CD14-positive monocyte (primary cell): Measurements from ENCODE around the gene NRXN3. TPM values are rescaled to one million over a fixed set of nuclear protein-coding genes. Genes with fewer than 3 reads are reported as not detected.

Experiments
- DNase-seq, 3 donors: peaks; one replicate each; pipeline ENCODE4 v3.0.0-alpha.2; 2011 to 2022
- H2AFZ ChIP-seq: 2 replicates; pipeline ENCODE4 v1.6.0; 2012; ENCODE audit warnings: mild to moderate bottlenecking, low read depth, low read length, inconsistent platforms; ENCODE audit not compliant: insufficient read depth, poor library complexity, severe bottlenecking
- H3K27ac ChIP-seq, 2 donors: 1 replicate in 1 of 2; 2 replicates in 1 of 2; pipeline ENCODE4 v1.5.1; 2012 to 2013; ENCODE audit warnings: low read length in 2 of 2, control low read depth in 1 of 2, inconsistent platforms in 1 of 2, low read depth in 1 of 2, mild to moderate bottlenecking in 1 of 2
- H3K27me3 ChIP-seq, 2 donors: one replicate each; pipeline versions ENCODE4 v1.6.0 to v1.6.1; 2011 to 2013; ENCODE audit warnings: low read length in 2 of 2; ENCODE audit not compliant: control insufficient read depth in 2 of 2, insufficient read depth in 2 of 2
- H3K36me3 ChIP-seq, 2 donors: replicated peaks in 1 of 2; 1 replicate in 1 of 2; 2 replicates in 1 of 2; pipeline versions ENCODE4 v1.5.1 to v1.6.1; 2012 to 2013; ENCODE audit warnings: low read length in 2 of 2, control low read depth in 1 of 2, inconsistent platforms in 1 of 2, mild to moderate bottlenecking in 1 of 2; ENCODE audit not compliant: insufficient read depth in 2 of 2, control insufficient read depth in 1 of 2
- H3K4me1 ChIP-seq, 2 donors: 1 replicate in 1 of 2; 2 replicates in 1 of 2; pipeline versions ENCODE4 v1.5.1 to v1.6.1; 2012 to 2013; ENCODE audit warnings: low read length in 2 of 2, control low read depth in 1 of 2, inconsistent platforms in 1 of 2, mild to moderate bottlenecking in 1 of 2, moderate library complexity in 1 of 2; ENCODE audit not compliant: insufficient read depth in 2 of 2, control insufficient read depth in 1 of 2
- H3K4me2 ChIP-seq: replicated peaks from 2 replicates; pipeline ENCODE3; 2012; ENCODE audit warnings: low read length, moderate library complexity, mild to moderate bottlenecking; ENCODE audit not compliant: poor library complexity, severe bottlenecking; ENCODE audit errors: extremely low read depth
- H3K4me3 ChIP-seq, 3 experiments: fragments of 200-600 bp in 1 of 3; sonication (generic) in 1 of 3; replicated peaks in 1 of 3; 1 replicate in 2 of 3; 2 replicates in 1 of 3; pipeline ENCODE4 v1.5.1; 2011 to 2013; ENCODE audit warnings: low read length in 3 of 3, mild to moderate bottlenecking in 3 of 3, control low read depth in 2 of 3, low read depth in 2 of 3, inconsistent platforms in 1 of 3, moderate library complexity in 1 of 3
- H3K79me2 ChIP-seq: 2 replicates; pipeline ENCODE4 v1.6.0; 2012; ENCODE audit warnings: mild to moderate bottlenecking, control low read depth, inconsistent platforms, low read length, moderate library complexity; ENCODE audit not compliant: insufficient read depth
- H3K9ac ChIP-seq: 2 replicates; pipeline ENCODE4 v1.6.0; 2017; ENCODE audit warnings: low read length, mild to moderate bottlenecking; ENCODE audit not compliant: insufficient read depth, poor library complexity, severe bottlenecking
- H3K9me3 ChIP-seq, 2 donors: replicated peaks in 1 of 2; 1 replicate in 1 of 2; 2 replicates in 1 of 2; pipeline versions ENCODE4 v1.5.1 to v1.6.1; 2012 to 2013; ENCODE audit warnings: low read length in 2 of 2, control low read depth in 1 of 2; ENCODE audit not compliant: control insufficient read depth in 1 of 2, insufficient read depth in 1 of 2
- H4K20me1 ChIP-seq: 2 replicates; pipeline ENCODE4 v1.6.0; 2012; ENCODE audit warnings: mild to moderate bottlenecking, low read length, control low read depth, moderate library complexity; ENCODE audit not compliant: insufficient read depth
- H3K27ac Mint-ChIP-seq, 7 donors: one replicate each; pipeline ENCODE4 v1.8.0; 2020; ENCODE audit warnings: mild to moderate bottlenecking in 7 of 7, mixed read lengths in 7 of 7, moderate library complexity in 6 of 7, inconsistent platforms in 2 of 7
- H3K27me3 Mint-ChIP-seq, 3 donors: one replicate each; pipeline ENCODE4 v1.8.0; 2021 to 2022; ENCODE audit warnings: low read depth in 3 of 3, mild to moderate bottlenecking in 3 of 3, mixed read lengths in 3 of 3, moderate library complexity in 3 of 3, inconsistent platforms in 1 of 3
- H3K36me3 Mint-ChIP-seq, 2 donors: one replicate each; pipeline ENCODE4 v1.8.0; 2020; ENCODE audit warnings: mixed read lengths in 2 of 2, inconsistent platforms in 1 of 2, mild to moderate bottlenecking in 1 of 2
- H3K4me1 Mint-ChIP-seq: one replicate; pipeline ENCODE4 v1.8.0; 2020; ENCODE audit warnings: mild to moderate bottlenecking, mixed read lengths
- H3K4me3 Mint-ChIP-seq, 2 donors: one replicate each; pipeline ENCODE4 v1.8.0; 2020; ENCODE audit warnings: mild to moderate bottlenecking in 2 of 2, mixed read lengths in 2 of 2, moderate library complexity in 1 of 2
- H3K9me3 Mint-ChIP-seq, 7 donors: one replicate each; pipeline ENCODE4 v1.8.0; 2020 to 2022; ENCODE audit warnings: mixed read lengths in 7 of 7, mild to moderate bottlenecking in 6 of 7, moderate library complexity in 6 of 7, inconsistent platforms in 2 of 7
- CTCF ChIP-seq: fragments of 200-600 bp; IDR thresholded peaks from one replicate; pipeline ENCODE4 v1.8.0; 2022; ENCODE audit warnings: antibody characterized with exemption, mild to moderate bottlenecking
- WGBS: methylation state at CpG from one replicate; pipeline ENCODE4 v1.1.5; 2013; ENCODE audit warnings: missing lambda C conversion rate; ENCODE audit not compliant: insufficient coverage; 5-methylcytosine and 5-hydroxymethylcytosine counted together
- intact Hi-C, 2 donors: fragments of 100-400 bp; cut with micrococcal nuclease; formaldehyde crosslinking; loops; one replicate each; pipeline versions ENCODE4 v1.15.0 to v1.15.1; 2023
- polyA plus RNA-seq, 3 donors: library from polyadenylated mRNA; depleted of rRNA in 1 of 3; unstranded in 2 of 3; stranded (reverse) in 1 of 3; fragments of 300-500 nt in 2 of 3; fragments of >200 nt in 1 of 3; fragmentation: Illumina TruSeq in 2 of 3; gene quantifications; 1 replicate in 2 of 3; 2 replicates in 1 of 3; pipeline ENCODE4 v1.2.3, GENCODE V29; 2012 to 2021

NRXN3 gene
- polyA plus RNA-seq, 3 donors: not detected

GRCh38 chr14:79179985-79180384 is 1009.8 kb downstream of the NRXN3 start:
- no peaks in the 10 kb centered on the region for H3K36me3 ChIP-seq
- Mint-ChIP-seq H3K27ac (no peak overlapping the region), H3K4me3 (no peak overlapping the region), H3K9me3 (no peaks in the 10 kb centered on the region), H3K36me3 (no peaks in the 10 kb centered on the region), H3K4me1 (no peaks in the 10 kb centered on the region), H3K27me3 (peaks cover 0 to 3% (median 0%) of the 10 kb centered on the region in 3 donors)
- H2AFZ ChIP-seq: no peak overlapping the region
- WGBS: no CpG with 5 or more reads among the region's 4 CpGs
- H3K9me3 ChIP-seq: no peaks in the 10 kb centered on the region
- H3K4me3 ChIP-seq: no peak overlapping the region
- H3K27ac ChIP-seq: no peak overlapping the region
- no peak for DNase-seq
- TF ChIP-seq CTCF: no peak
- intact Hi-C loops: no loop called here
- H3K9ac ChIP-seq: no peak overlapping the region
- no peaks in the 10 kb centered on the region for H4K20me1 ChIP-seq
- H3K79me2 ChIP-seq: no peaks in the 10 kb centered on the region
- no peak overlapping the region for H3K4me2 ChIP-seq
- H3K4me1 ChIP-seq: no peaks in the 10 kb centered on the region
- no peaks in the 10 kb centered on the region for H3K27me3 ChIP-seq

DNA sequence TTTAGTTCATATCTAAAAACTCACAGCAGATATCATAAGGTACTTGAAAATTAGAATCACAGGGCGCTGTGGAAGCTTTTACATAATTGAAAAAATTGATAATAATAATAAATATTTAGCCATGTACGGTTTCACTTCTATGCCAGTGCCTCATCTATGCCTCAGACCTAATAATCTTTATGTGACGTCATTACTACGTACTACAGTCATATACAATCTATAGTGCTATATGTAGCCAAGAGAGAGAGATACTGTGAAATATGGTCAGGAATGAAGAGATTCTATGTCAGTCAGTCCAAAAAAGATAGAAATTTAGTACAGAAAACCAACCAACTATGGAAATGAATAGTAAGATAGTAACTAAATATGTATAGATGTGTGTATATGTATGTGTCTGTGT is 1010.5 kb downstream of the NRXN3 start:
- no peaks in the 10 kb centered on the region for H3K36me3 Mint-ChIP-seq
- TF ChIP-seq CTCF: no peak
- H3K36me3 ChIP-seq: no peaks in the 10 kb centered on the region

More for the DNA sequence above, 1010.5 kb downstream of the NRXN3 start:
- Mint-ChIP-seq H3K9me3 (no peaks in the 10 kb centered on the region), H3K27me3 (peaks cover 0 to 3% (median 0%) of the 10 kb centered on the region in 3 donors), H3K4me3 (no peak overlapping the region), H3K27ac (no peak overlapping the region), H3K4me1 (no peaks in the 10 kb centered on the region)
- H3K27ac ChIP-seq: no peak overlapping the region
- H4K20me1 ChIP-seq: no peaks in the 10 kb centered on the region
- no peaks in the 10 kb centered on the region for H3K27me3 ChIP-seq
- no peak overlapping the region for H3K4me3 ChIP-seq
- intact Hi-C loops: no loop called here
- no peak overlapping the region for H3K4me2 ChIP-seq
- no peaks in the 10 kb centered on the region for H3K9me3 ChIP-seq
- no peak overlapping the region for H2AFZ ChIP-seq
- no peaks in the 10 kb centered on the region for H3K4me1 ChIP-seq
- H3K9ac ChIP-seq: no peak overlapping the region
- no peaks in the 10 kb centered on the region for H3K79me2 ChIP-seq
- DNase-seq: no peak
- WGBS: no CpG with 5 or more reads among the region's 4 CpGs
